Mononuclear cell (primary cell): ENCODE results near the gene MAPK14. TPM values are rescaled to one million over a fixed set of nuclear protein-coding genes. Genes with fewer than 3 reads are reported as not detected.

Experiments
- H3K27me3 ChIP-seq: 2 replicates; pipeline ENCODE4 v1.6.0; 2011; ENCODE audit warnings: low read length, control low read depth; ENCODE audit not compliant: insufficient read depth
- H3K4me1 ChIP-seq: 2 replicates; pipeline ENCODE4 v1.5.1; 2011; ENCODE audit warnings: mild to moderate bottlenecking, low read length, control low read depth; ENCODE audit not compliant: insufficient read depth
- H3K4me3 ChIP-seq: 2 replicates; pipeline ENCODE4 v1.5.1; 2011; ENCODE audit warnings: mild to moderate bottlenecking, low read length, moderate library complexity
- H3K9me3 ChIP-seq: 2 replicates; pipeline ENCODE4 v1.5.1; 2011; ENCODE audit warnings: low read depth, mild to moderate bottlenecking, control low read depth, low read length
- total RNA-seq: library from RNA; depleted of rRNA; stranded (reverse); fragments of >200 nt; gene quantifications from one replicate; pipeline ENCODE4 v1.2.3, GENCODE V29; 2012

MAPK14 gene
- total RNA-seq, 1 donor: 86.9 TPM

DNA sequence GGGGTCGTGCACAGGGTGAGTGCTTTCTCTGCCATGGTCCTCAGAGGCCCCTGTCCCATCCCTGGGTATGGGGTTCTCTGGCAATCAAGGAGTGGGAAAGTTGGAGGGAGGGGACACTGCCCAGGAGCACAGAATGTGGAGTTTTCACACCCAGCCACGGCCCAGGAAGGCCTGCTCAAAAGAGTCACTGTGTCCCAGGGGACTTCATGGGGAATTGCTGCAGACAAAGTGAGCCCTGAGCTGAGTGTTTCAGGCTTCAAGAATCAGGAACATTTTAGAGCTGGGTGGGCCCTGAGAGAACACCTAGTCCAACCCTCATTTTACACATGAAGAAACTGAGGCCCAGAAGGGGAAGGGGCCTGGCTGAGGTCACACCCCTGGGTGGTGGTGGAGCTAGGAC, 108.4 kb downstream of the MAPK14 start:
- Histone ChIP-seq H3K4me1 (peaks cover 39% of the 10 kb centered on the region), H3K9me3 (no peaks in the 10 kb centered on the region), H3K27me3 (no peaks in the 10 kb centered on the region), H3K4me3 (no peak overlapping the region)

DNA sequence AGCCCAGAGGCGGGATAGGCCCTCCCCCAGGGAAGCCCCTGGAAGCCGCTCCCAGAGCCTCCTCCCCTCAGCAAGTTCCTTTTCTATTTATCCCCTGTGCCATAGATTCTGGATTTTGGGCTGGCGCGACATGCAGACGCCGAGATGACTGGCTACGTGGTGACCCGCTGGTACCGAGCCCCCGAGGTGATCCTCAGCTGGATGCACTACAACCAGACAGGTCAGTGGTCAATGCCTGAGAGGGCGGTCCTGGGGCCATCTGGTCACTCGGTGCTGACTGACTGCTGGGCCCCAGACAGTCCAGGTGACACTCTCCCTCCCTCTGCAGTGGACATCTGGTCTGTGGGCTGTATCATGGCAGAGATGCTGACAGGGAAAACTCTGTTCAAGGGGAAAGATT, 108.9 kb downstream of the MAPK14 start:
- Histone ChIP-seq H3K27me3 (no peaks in the 10 kb centered on the region), H3K4me3 (no peak overlapping the region), H3K4me1 (peaks cover 38% of the 10 kb centered on the region), H3K9me3 (no peaks in the 10 kb centered on the region)

DNA sequence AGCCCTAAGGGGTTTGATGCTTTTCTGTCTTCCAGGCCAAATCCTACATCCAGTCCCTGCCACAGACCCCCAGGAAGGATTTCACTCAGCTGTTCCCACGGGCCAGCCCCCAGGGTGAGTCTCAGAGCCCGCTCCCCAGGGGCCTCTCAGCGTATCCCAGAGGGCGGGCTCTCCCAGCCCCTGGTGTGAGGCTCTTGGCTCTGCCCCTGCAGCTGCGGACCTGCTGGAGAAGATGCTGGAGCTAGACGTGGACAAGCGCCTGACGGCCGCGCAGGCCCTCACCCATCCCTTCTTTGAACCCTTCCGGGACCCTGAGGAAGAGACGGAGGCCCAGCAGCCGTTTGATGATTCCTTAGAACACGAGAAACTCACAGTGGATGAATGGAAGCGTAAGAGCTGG, 111.1 kb downstream of the MAPK14 start:
- no peak overlapping the region for H3K4me3 ChIP-seq
- no peaks in the 10 kb centered on the region for H3K9me3 ChIP-seq
- H3K27me3 ChIP-seq: no peaks in the 10 kb centered on the region
- H3K4me1 ChIP-seq: peaks cover 43% of the 10 kb centered on the region

- no peaks in the 10 kb centered on the region for H3K27me3 ChIP-seq
- no peak overlapping the region for H3K4me3 ChIP-seq
- no peaks in the 10 kb centered on the region for H3K9me3 ChIP-seq
- H3K4me1 ChIP-seq: peaks cover 46% of the 10 kb centered on the region
These were observed 111.8 kb downstream of the MAPK14 start for GRCh38 chr6:36139431-36139830.

GRCh38 chr6:36139991-36140710, 112.5 kb downstream of the MAPK14 start:
- Histone ChIP-seq H3K4me1 (peaks cover 41% of the 10 kb centered on the region), H3K4me3 (no peak overlapping the region), H3K27me3 (no peaks in the 10 kb centered on the region), H3K9me3 (no peaks in the 10 kb centered on the region)

- Histone ChIP-seq H3K27me3 (no peaks in the 10 kb centered on the region), H3K4me1 (peaks cover 49% of the 10 kb centered on the region), H3K9me3 (no peaks in the 10 kb centered on the region), H3K4me3 (no peak overlapping the region)
These were observed 113.5 kb downstream of the MAPK14 start for GRCh38 chr6:36141091-36141490.

GRCh38 chr6:36141961-36142360, 114.4 kb downstream of the MAPK14 start:
- H3K4me3 ChIP-seq: no peak overlapping the region
- H3K4me1 ChIP-seq: peaks cover 58% of the 10 kb centered on the region
- H3K9me3 ChIP-seq: no peaks in the 10 kb centered on the region
- H3K27me3 ChIP-seq: no peaks in the 10 kb centered on the region

DNA sequence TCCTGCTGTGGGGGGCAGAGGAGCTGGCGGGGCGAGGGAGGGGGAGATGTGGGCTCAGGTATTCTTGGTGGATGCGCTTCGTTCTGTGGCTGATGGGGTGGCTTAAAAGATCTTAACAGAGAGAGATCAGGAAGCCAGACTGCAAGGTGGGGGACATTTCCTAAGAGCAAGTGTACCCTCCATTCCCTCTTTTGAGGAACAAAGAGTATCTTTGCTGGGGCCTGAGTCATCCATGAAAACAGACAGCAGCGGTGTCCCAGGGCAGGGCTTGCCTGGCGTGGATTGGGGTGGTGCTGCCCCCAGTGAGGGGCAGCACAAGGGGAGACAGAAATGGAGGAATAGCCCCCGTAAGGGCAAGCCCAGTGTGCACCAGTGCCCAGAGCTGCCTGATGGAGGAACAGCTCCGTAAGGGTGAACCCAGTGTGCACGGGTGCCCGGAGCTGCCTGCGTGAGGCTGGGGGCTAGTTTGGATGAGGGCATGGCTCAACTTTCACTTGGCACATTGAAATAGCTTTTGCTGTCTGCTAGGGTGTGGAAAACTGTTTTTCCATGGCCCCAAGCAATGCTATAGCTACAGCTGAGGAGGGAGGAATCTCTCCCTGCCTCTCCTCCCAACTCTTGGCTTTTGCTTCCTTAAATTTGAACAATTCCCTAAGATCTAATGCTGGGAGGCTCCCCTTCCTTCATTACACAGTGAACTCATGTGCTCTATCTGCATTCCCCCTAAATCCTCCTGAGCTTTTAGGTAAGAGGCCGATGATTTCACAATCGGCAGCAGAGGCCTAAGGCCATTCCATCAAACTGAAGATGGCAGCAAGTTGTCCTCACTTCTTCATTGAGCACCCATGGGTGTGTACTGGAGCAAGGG, 115.6 kb downstream of the MAPK14 start:
- peaks cover 68% of the 10 kb centered on the region for H3K4me1 ChIP-seq
- H3K9me3 ChIP-seq: no peaks in the 10 kb centered on the region
- no peaks in the 10 kb centered on the region for H3K27me3 ChIP-seq
- H3K4me3 ChIP-seq: no peak overlapping the region

DNA sequence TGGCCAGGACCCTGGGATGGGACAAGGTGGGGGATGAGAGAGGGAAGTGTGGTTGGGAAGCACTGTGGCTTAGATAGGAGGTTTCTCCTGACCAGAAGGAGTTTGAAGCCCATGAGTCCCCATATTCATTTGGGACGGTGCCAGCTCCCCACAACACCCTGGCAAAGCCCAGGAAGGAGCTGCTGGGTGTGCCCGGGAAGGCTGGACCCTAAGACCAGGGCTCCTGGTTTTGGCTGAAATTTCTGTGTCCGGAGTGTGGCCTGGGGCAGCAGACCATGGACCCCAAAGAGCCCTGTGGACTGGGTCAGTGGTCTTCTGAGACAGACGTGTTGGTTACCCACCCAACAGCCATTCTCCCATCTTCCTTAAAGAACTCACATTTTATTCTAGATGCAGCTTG, 117.9 kb downstream of the MAPK14 start:
- Histone ChIP-seq H3K4me1 (peaks cover 67% of the 10 kb centered on the region), H3K4me3 (no peak overlapping the region), H3K9me3 (no peaks in the 10 kb centered on the region), H3K27me3 (no peaks in the 10 kb centered on the region)

DNA sequence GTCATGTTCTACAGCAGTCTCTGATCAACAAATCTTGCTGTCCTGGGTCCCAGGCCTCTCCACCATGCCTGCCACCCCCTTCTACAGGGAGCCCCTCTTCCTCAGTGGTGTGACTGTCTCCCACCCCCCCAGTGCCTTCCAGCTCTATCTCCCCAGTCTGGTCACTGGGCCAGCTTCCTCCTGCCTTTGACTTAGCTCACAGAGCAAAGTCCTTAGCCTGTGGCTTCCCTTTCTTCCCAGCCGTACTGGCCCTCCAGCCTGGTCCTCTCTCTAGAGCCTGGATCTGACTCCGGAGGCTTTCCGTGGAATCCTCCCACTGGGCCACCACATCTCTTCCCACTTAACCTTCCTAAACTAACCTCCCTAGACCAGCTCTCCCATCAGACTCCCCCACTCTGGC, 119.7 kb downstream of the MAPK14 start:
- Histone ChIP-seq H3K27me3 (no peaks in the 10 kb centered on the region), H3K9me3 (no peaks in the 10 kb centered on the region), H3K4me1 (peaks cover 51% of the 10 kb centered on the region), H3K4me3 (no peak overlapping the region)

- Histone ChIP-seq H3K4me1 (peaks cover 35% of the 10 kb centered on the region), H3K27me3 (no peaks in the 10 kb centered on the region), H3K4me3 (no peak overlapping the region), H3K9me3 (no peaks in the 10 kb centered on the region)
These were observed 121.9 kb downstream of the MAPK14 start for GRCh38 chr6:36149476-36149875.

- no peak overlapping the region for H3K4me3 ChIP-seq
- no peaks in the 10 kb centered on the region for H3K27me3 ChIP-seq
These were observed 122.7 kb downstream of the MAPK14 start for GRCh38 chr6:36150283-36150682.

GRCh38 chr6:36154286-36154685, 126.7 kb downstream of the MAPK14 start:
- Histone ChIP-seq H3K4me1 (peaks cover 14% of the 10 kb centered on the region), H3K27me3 (no peaks in the 10 kb centered on the region), H3K4me3 (no peak overlapping the region), H3K9me3 (peaks cover 8% of the 10 kb centered on the region)

More at GRCh38 chr6:36150283-36150682, 122.7 kb downstream of the MAPK14 start:
- H3K4me1 ChIP-seq: peaks cover 33% of the 10 kb centered on the region
- H3K9me3 ChIP-seq: no peaks in the 10 kb centered on the region

DNA sequence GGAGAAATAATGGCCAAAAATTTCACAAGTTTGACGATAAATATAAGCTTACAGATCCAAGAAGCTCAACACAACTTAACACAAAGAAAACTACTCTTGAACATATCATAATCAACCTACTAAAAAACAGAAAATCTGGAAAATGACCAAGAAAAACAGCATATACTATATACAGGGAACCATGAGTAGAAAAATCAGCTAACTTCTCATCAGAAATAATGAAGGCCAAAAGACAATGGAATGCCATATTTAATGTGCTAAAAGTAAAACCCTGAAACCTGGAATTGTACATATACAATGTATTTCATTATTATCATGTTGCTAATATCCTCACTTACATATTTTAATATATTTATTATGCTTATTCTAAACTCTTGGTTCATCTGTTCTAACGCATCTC, 128.1 kb downstream of the MAPK14 start:
- Histone ChIP-seq H3K9me3 (peaks cover 8% of the 10 kb centered on the region), H3K4me1 (peaks cover 8% of the 10 kb centered on the region), H3K4me3 (no peak overlapping the region), H3K27me3 (no peaks in the 10 kb centered on the region)

DNA sequence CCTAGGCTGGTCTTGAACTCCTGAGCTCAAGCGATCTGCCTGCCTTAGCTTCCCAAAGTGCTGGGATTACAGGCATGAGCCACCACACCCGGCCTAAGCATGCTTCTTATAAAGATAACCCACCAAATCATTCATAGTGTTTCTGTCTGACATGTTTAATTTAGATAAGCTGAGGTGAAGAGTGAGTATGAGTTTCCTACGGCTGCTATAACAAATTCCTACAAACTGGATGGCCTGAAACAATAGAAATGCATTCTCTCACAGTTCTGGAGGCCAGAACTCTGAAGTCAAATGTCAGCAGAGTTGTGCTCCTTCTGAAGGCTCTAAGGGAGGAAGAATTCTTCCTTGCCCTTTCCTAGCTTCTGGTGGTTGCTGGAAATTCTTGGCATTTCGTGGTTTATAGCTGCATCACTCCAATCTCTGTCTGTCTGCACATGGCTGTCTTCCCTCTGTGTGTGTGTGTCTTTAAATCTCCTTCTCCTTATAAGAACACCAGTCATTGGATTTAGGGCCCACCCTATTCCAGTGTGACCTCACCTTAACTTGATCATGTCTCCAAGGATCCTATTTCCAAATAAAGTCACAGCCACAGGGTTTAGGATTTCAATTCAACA, 132.6 kb downstream of the MAPK14 start:
- Histone ChIP-seq H3K4me3 (no peak overlapping the region), H3K4me1 (peaks cover 8% of the 10 kb centered on the region), H3K27me3 (no peaks in the 10 kb centered on the region), H3K9me3 (peaks cover 8% of the 10 kb centered on the region)
